8988T (cell line): ENCODE measurements around the gene GATB.

ENCODE experiments used
- DNase-seq: peaks from one replicate; pipeline ENCODE4 v3.0.0; 2011

GATB gene

GRCh38 chr4:151641983-151642382 is 118.8 kb downstream of the GATB start:
- DNase-seq: no peak

GRCh38 chr4:151641167-151641566 is 119.6 kb downstream of the GATB start:
- no peak for DNase-seq

GRCh38 chr4:151640381-151640780 is 120.4 kb downstream of the GATB start:
- DNase-seq: no peak

GRCh38 chr4:151638295-151638858 is 122.4 kb downstream of the GATB start:
- DNase-seq: no peak

GRCh38 chr4:151631349-151631748 is 129.5 kb downstream of the GATB start:
- DNase-seq: no peak

GRCh38 chr4:151629097-151629783 is 131.6 kb downstream of the GATB start:
- no peak for DNase-seq

- no peak for DNase-seq
Observed at GRCh38 chr4:151628001-151628608, 132.7 kb downstream of the GATB start.

- DNase-seq: no peak
Observed at GRCh38 chr4:151627491-151627890, 133.3 kb downstream of the GATB start.

- DNase-seq: no peak
Observed at GRCh38 chr4:151626751-151627150, 134.1 kb downstream of the GATB start.

- no peak for DNase-seq
Observed at GRCh38 chr4:151626228-151626627, 134.6 kb downstream of the GATB start.

- no peak for DNase-seq
Observed at GRCh38 chr4:151624626-151625565, 135.9 kb downstream of the GATB start.
